Thyroid gland (tissue), 4 donors: ENCODE results near the gene DLG2.

Source experiments
- POLR2A ChIP-seq, 2 donors: fragments of 450-650 bp; IDR thresholded peaks; one replicate each; pipeline ENCODE4 v1.6.1; 2017; ENCODE audit warnings: antibody characterized with exemption in 2 of 2, mild to moderate bottlenecking in 2 of 2, moderate library complexity in 1 of 2
- TF ChIP-seq, protein P1 (sequence below), 6 experiments: fragments of 200-600 bp in 3 of 6; fragments of 450-650 bp in 3 of 6; sonication (generic) in 3 of 6; IDR thresholded peaks; one replicate each; pipeline ENCODE4 v1.5.1; 2016 to 2019; ENCODE audit warnings: antibody characterized with exemption in 6 of 6, mild to moderate bottlenecking in 2 of 6, inconsistent platforms in 1 of 6, moderate library complexity in 1 of 6

DNA sequence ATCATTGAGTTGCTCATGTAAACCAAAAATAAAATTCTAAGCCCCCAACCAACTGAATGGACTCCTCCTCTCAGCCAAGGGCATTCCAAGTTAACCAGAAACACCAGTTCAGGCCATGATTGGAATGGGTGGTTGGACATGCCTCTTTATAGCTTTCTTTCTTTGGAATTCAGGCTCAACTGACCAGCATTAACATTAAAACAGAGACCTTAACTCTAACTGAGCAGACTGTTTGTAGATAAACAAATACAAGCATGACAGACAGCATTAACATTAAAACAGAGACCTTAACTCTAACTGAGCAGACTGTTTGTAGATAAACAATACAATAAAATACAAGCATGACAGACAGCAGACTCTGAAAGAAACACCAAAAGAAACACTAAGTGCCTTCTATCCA is 278.2 kb downstream of the DLG2 start:
- no peak for TF ChIP-seq POLR2A (IDR thresholded peaks at IDR 0.05)
- TF ChIP-seq, protein P1, sequence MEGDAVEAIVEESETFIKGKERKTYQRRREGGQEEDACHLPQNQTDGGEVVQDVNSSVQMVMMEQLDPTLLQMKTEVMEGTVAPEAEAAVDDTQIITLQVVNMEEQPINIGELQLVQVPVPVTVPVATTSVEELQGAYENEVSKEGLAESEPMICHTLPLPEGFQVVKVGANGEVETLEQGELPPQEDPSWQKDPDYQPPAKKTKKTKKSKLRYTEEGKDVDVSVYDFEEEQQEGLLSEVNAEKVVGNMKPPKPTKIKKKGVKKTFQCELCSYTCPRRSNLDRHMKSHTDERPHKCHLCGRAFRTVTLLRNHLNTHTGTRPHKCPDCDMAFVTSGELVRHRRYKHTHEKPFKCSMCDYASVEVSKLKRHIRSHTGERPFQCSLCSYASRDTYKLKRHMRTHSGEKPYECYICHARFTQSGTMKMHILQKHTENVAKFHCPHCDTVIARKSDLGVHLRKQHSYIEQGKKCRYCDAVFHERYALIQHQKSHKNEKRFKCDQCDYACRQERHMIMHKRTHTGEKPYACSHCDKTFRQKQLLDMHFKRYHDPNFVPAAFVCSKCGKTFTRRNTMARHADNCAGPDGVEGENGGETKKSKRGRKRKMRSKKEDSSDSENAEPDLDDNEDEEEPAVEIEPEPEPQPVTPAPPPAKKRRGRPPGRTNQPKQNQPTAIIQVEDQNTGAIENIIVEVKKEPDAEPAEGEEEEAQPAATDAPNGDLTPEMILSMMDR (IDR thresholded peaks at IDR 0.05), result no peak
